Measurements from ENCODE around the gene BST2. TPM values are rescaled to one million over a fixed set of nuclear protein-coding genes. Genes with fewer than 3 reads are reported as not detected.

The BST2 gene
- total and polyA plus RNA-seq, 2 of the 4 experiments (the other 2 are of a cell fraction) = 0.18 to 0.92 TPM

Other genes starting within 250 kb of the BST2 start
- 17.2 and 18.1 TPM in 2 replicates for gene USE1, start 190.3 kb downstream of the BST2 start, total RNA-seq (2012; rRNA removed)
- gene USE1, start 190.3 kb downstream of the BST2 start, polyA plus RNA-seq (2012; rRNA removed) = 24.2 and 28.7 TPM in 2 replicates
- gene OCEL1, start 179.4 kb downstream of the BST2 start, total RNA-seq (2012; rRNA removed) = 0.83 and 1.1 TPM in 2 replicates
- gene OCEL1, start 179.4 kb downstream of the BST2 start, polyA plus RNA-seq (2012; rRNA removed) = 5.7 and 7.2 TPM in 2 replicates
- gene NR2F6, start 159.7 kb downstream of the BST2 start, total RNA-seq (2012; rRNA removed) = 8.4 and 10.0 TPM in 2 replicates
- 20.5 and 28.5 TPM in 2 replicates for gene NR2F6, start 159.7 kb downstream of the BST2 start, polyA plus RNA-seq (2012; rRNA removed)
- not detected in 2 replicates for gene USHBP1, start 140.9 kb downstream of the BST2 start, total RNA-seq (2012; rRNA removed)
- gene USHBP1, start 140.9 kb downstream of the BST2 start, polyA plus RNA-seq (2012; rRNA removed) = not detected in 2 replicates
- gene BABAM1, start 138.2 kb downstream of the BST2 start, total RNA-seq (2012; rRNA removed) = 76.7 and 101 TPM in 2 replicates
- gene BABAM1, start 138.2 kb downstream of the BST2 start, polyA plus RNA-seq (2012; rRNA removed) = 95.1 and 106 TPM in 2 replicates
- gene ANKLE1, start 123.7 kb downstream of the BST2 start, total RNA-seq (2012; rRNA removed) = under 0.01 and 0.28 TPM in 2 replicates
- 0.87 and 1.0 TPM in 2 replicates for gene ANKLE1, start 123.7 kb downstream of the BST2 start, polyA plus RNA-seq (2012; rRNA removed)
- 3.6 and 3.9 TPM in 2 replicates for gene ABHD8, start 102.2 kb downstream of the BST2 start, total RNA-seq (2012; rRNA removed)
- 10.2 and 11.4 TPM in 2 replicates for gene ABHD8, start 102.2 kb downstream of the BST2 start, polyA plus RNA-seq (2012; rRNA removed)
- 7.3 and 17.2 TPM in 2 replicates for gene MRPL34, start 99.8 kb downstream of the BST2 start, total RNA-seq (2012; rRNA removed)
- 31.7 and 37.0 TPM in 2 replicates for gene MRPL34, start 99.8 kb downstream of the BST2 start, polyA plus RNA-seq (2012; rRNA removed)
- 33.7 and 35.0 TPM in 2 replicates for gene DDA1, start 96.1 kb downstream of the BST2 start, total RNA-seq (2012; rRNA removed)
- gene DDA1, start 96.1 kb downstream of the BST2 start, polyA plus RNA-seq (2012; rRNA removed) = 87.2 and 113 TPM in 2 replicates
- 1.6 and 1.7 TPM in 2 replicates for gene ANO8, start 70.8 kb downstream of the BST2 start, total RNA-seq (2012; rRNA removed)
- 5.3 and 5.6 TPM in 2 replicates for gene ANO8, start 70.8 kb downstream of the BST2 start, polyA plus RNA-seq (2012; rRNA removed)
- 4.3 and 4.7 TPM in 2 replicates for gene GTPBP3, start 68.1 kb downstream of the BST2 start, total RNA-seq (2012; rRNA removed)
- 14.6 and 15.1 TPM in 2 replicates for gene GTPBP3, start 68.1 kb downstream of the BST2 start, polyA plus RNA-seq (2012; rRNA removed)
- gene PLVAP, start 28.3 kb downstream of the BST2 start, total RNA-seq (2012; rRNA removed) = not detected in 2 replicates
- gene PLVAP, start 28.3 kb downstream of the BST2 start, polyA plus RNA-seq (2012; rRNA removed) = not detected in 2 replicates
- gene CCDC194, start 11.4 kb downstream of the BST2 start, total RNA-seq (2012; rRNA removed) = not detected in 2 replicates
- not detected in 2 replicates for gene CCDC194, start 11.4 kb downstream of the BST2 start, polyA plus RNA-seq (2012; rRNA removed)
- 13.8 and 13.9 TPM in 2 replicates for gene MVB12A, start 14.4 kb upstream of the BST2 start, total RNA-seq (2012; rRNA removed)
- gene MVB12A, start 14.4 kb upstream of the BST2 start, polyA plus RNA-seq (2012; rRNA removed) = 43.9 and 44.3 TPM in 2 replicates
- gene TMEM221, start 43.0 kb upstream of the BST2 start, total RNA-seq (2012; rRNA removed) = not detected in 2 replicates
- gene TMEM221, start 43.0 kb upstream of the BST2 start, polyA plus RNA-seq (2012; rRNA removed) = 0.06 and 0.12 TPM in 2 replicates
- not detected in 2 replicates for gene NXNL1, start 55.3 kb upstream of the BST2 start, total RNA-seq (2012; rRNA removed)
- gene NXNL1, start 55.3 kb upstream of the BST2 start, polyA plus RNA-seq (2012; rRNA removed) = not detected in 2 replicates
- gene SLC27A1, start 64.9 kb upstream of the BST2 start, total RNA-seq (2012; rRNA removed) = 4.8 and 5.6 TPM in 2 replicates
- 12.9 and 15.6 TPM in 2 replicates for gene SLC27A1, start 64.9 kb upstream of the BST2 start, polyA plus RNA-seq (2012; rRNA removed)
- gene PGLS, start 106.0 kb upstream of the BST2 start, total RNA-seq (2012; rRNA removed) = 33.9 and 37.2 TPM in 2 replicates
- 74.3 and 92.0 TPM in 2 replicates for gene PGLS, start 106.0 kb upstream of the BST2 start, polyA plus RNA-seq (2012; rRNA removed)
- 74.2 and 77.1 TPM in 2 replicates for gene COLGALT1, start 150.0 kb upstream of the BST2 start, total RNA-seq (2012; rRNA removed)
- gene COLGALT1, start 150.0 kb upstream of the BST2 start, polyA plus RNA-seq (2012; rRNA removed) = 117 and 124 TPM in 2 replicates

Data from IMR-90 (cell line).